ENCODE results near the gene LAGE3.

Gene LAGE3

GRCh38 chrX:154460326-154460725 lies 18.8 kb downstream of the LAGE3 start:
- no peak for DNase-seq (ENCODE audit: low read depth, low spot score)
- no peak overlapping the region for H3K27ac ChIP-seq

GRCh38 chrX:154459832-154460231 lies 19.2 kb downstream of the LAGE3 start:
- DNase-seq (ENCODE audit: low read depth, low spot score) = no peak
- no peak overlapping the region for H3K27ac ChIP-seq

GRCh38 chrX:154458954-154459778 lies 19.9 kb downstream of the LAGE3 start:
- H3K27ac ChIP-seq = no peak overlapping the region
- no peak for DNase-seq (ENCODE audit: low read depth, low spot score)

GRCh38 chrX:154458116-154458953 lies 20.7 kb downstream of the LAGE3 start, which contains the start of gene PLXNA3:
PLXNA3 (plus strand) TSS chrX:154458281; CDS start chrX:154460184, 1,903 bp downstream.
- H3K27ac ChIP-seq = peak within 1 kb of the TSS; percentile 47
- no peak for DNase-seq (ENCODE audit: low read depth, low spot score)

GRCh38 chrX:154457491-154458115 lies 21.5 kb downstream of the LAGE3 start:
- DNase-seq (ENCODE audit: low read depth, low spot score) = peak; percentile 2
- H3K27ac ChIP-seq = peak overlapping the region; percentile 47

GRCh38 chrX:154452823-154453222 lies 26.3 kb downstream of the LAGE3 start:
- no peak for DNase-seq (ENCODE audit: low read depth, low spot score)
- no peak overlapping the region for H3K27ac ChIP-seq

GRCh38 chrX:154450312-154450711 lies 28.8 kb downstream of the LAGE3 start:
- DNase-seq (ENCODE audit: low read depth, low spot score) = no peak

GRCh38 chrX:154449618-154450017 lies 29.5 kb downstream of the LAGE3 start:
- no peak overlapping the region for H3K27ac ChIP-seq
- no peak for DNase-seq (ENCODE audit: low read depth, low spot score)

More at GRCh38 chrX:154450312-154450711, 28.8 kb downstream of the LAGE3 start:
- H3K27ac ChIP-seq = no peak overlapping the region

GRCh38 chrX:154448484-154448883 lies 30.6 kb downstream of the LAGE3 start:
- no peak overlapping the region for H3K27ac ChIP-seq
- no peak for DNase-seq (ENCODE audit: low read depth, low spot score)

- DNase-seq (ENCODE audit: low read depth, low spot score) = no peak
These were observed 32.7 kb downstream of the LAGE3 start for GRCh38 chrX:154446430-154446829.

GRCh38 chrX:154445776-154446175 lies 33.3 kb downstream of the LAGE3 start:
- no peak for DNase-seq (ENCODE audit: low read depth, low spot score)
- no peak overlapping the region for H3K27ac ChIP-seq

More at GRCh38 chrX:154446430-154446829, 32.7 kb downstream of the LAGE3 start:
- H3K27ac ChIP-seq = no peak overlapping the region

GRCh38 chrX:154444755-154445246 lies 34.3 kb downstream of the LAGE3 start:
- no peak for DNase-seq (ENCODE audit: low read depth, low spot score)
- peak overlapping the region; percentile 47 for H3K27ac ChIP-seq

GRCh38 chrX:154443992-154444754 lies 34.9 kb downstream of the LAGE3 start, which contains the start of gene FAM50A:
FAM50A (plus strand) TSS chrX:154444141; CDS start chrX:154444236, 95 bp downstream.
- no peak for DNase-seq (ENCODE audit: low read depth, low spot score)
- peak within 1 kb of the TSS; percentile 47 for H3K27ac ChIP-seq

- H3K27ac ChIP-seq = peak overlapping the region; percentile 47
- no peak for DNase-seq (ENCODE audit: low read depth, low spot score)
These were observed 35.6 kb downstream of the LAGE3 start for GRCh38 chrX:154443479-154443910.

- no peak overlapping the region for H3K27ac ChIP-seq
These were observed 36.9 kb downstream of the LAGE3 start for GRCh38 chrX:154441984-154442707.

GRCh38 chrX:154441564-154441963 lies 37.5 kb downstream of the LAGE3 start:
- no peak overlapping the region for H3K27ac ChIP-seq
- no peak for DNase-seq (ENCODE audit: low read depth, low spot score)

More at GRCh38 chrX:154441984-154442707, 36.9 kb downstream of the LAGE3 start:
- DNase-seq (ENCODE audit: low read depth, low spot score) = peak; percentile 2

- no peak overlapping the region for H3K27ac ChIP-seq
- no peak for DNase-seq (ENCODE audit: low read depth, low spot score)
These were observed 38.3 kb downstream of the LAGE3 start for GRCh38 chrX:154440623-154441357.

- no peak for DNase-seq (ENCODE audit: low read depth, low spot score)
- no peak overlapping the region for H3K27ac ChIP-seq
These were observed 39.2 kb downstream of the LAGE3 start for GRCh38 chrX:154439841-154440240.

All from epithelial cell of prostate (primary cell).